Measurements from ENCODE around the gene RPUSD3. TPM values are rescaled to one million over a fixed set of nuclear protein-coding genes. Genes with fewer than 3 reads are reported as not detected.

RPUSD3 gene
- 32.6 and 39.8 TPM in 2 replicates for total RNA-seq (2014; rRNA removed; shearing (Covaris generic))
- 37.4 and 38.3 TPM in 2 replicates for polyA plus RNA-seq (2016; fragmentation: Nextera tagmentation; extraction: Ambion mirVana)

- in situ Hi-C loops (cut with MboI): no loop called here
- peak; percentile 96 for DNase-seq
- Histone ChIP-seq H3K9me2 (ENCODE audit: insufficient read depth) (no peaks in the 10 kb centered on the region), H3K4me2 (ENCODE audit: unreplicated experiment) (peak within 1 kb of the TSS; percentile 80), H3K9me3 (ENCODE audit: low read depth) (no peaks in the 10 kb centered on the region), H3K27me3 (replicated peaks; ENCODE audit: insufficient read depth) (no peaks in the 10 kb centered on the region), H3K4me1 (ENCODE audit: insufficient read depth) (no peaks in the 10 kb centered on the region), H3K27ac (peak within 1 kb of the TSS; percentile 48), H3F3A (ENCODE audit: insufficient read depth) (no peaks in the 10 kb centered on the region; the same call in 1 of the 2 replicates), H2AFZ (peak within 1 kb of the TSS; percentile 94), H3K9ac (peak within 1 kb of the TSS; percentile 78), H3K79me2 (ENCODE audit: insufficient read depth) (peaks cover 13% of the 10 kb centered on the region), H4K20me1 (ENCODE audit: insufficient read depth) (no peaks in the 10 kb centered on the region), H3K36me3 (ENCODE audit: low read depth) (peaks cover 13% of the 10 kb centered on the region; the same call in 1 of the 2 replicates), H3K4me3 (peak within 1 kb of the TSS; percentile 82)
- TF ChIP-seq EZH2 (IDR thresholded peaks at IDR 0.05; ENCODE audit: insufficient read depth, poor library complexity, severe bottlenecking) (no peak), EZH2phosphoT487 (IDR thresholded peaks at IDR 0.05; ENCODE audit: insufficient read depth, low read depth) (no peak)
- 1% methylated on average over 42 of the region's 42 CpGs for WGBS, 2 experiments (ENCODE audit: low coverage in 1 of 2, low lambda C conversion rate in 2 of 2, missing lambda C conversion rate in 2 of 2)
Observed at GRCh38 chr3:9843715-9844438, at the start of gene RPUSD3. TSS of gene RPUSD3 (minus strand) at chr3:9844008. CDS start at chr3:9843990, 18 bp downstream.

- no peaks in the 10 kb centered on the region for H3K27me3 ChIP-seq (replicated peaks; ENCODE audit: insufficient read depth)
- no peak for TF ChIP-seq EZH2 (IDR thresholded peaks at IDR 0.05; ENCODE audit: insufficient read depth, poor library complexity, severe bottlenecking)
- no peak for TF ChIP-seq EZH2phosphoT487 (IDR thresholded peaks at IDR 0.05; ENCODE audit: insufficient read depth, low read depth)
- WGBS, 2 experiments (ENCODE audit: low coverage in 1 of 2, low lambda C conversion rate in 2 of 2, missing lambda C conversion rate in 2 of 2): 6 to 8% methylated on average over 12 of the region's 12 CpGs
- peak overlapping the region; percentile 83 for H3K4me3 ChIP-seq
- no peaks in the 10 kb centered on the region for H4K20me1 ChIP-seq (ENCODE audit: insufficient read depth)
- peak overlapping the region; percentile 83 for H3K4me2 ChIP-seq (ENCODE audit: unreplicated experiment)
- in situ Hi-C loops (cut with MboI): no loop called here
- H3K27ac ChIP-seq: peak overlapping the region; percentile 64
- H3K9ac ChIP-seq: peak overlapping the region; percentile 95
- no peaks in the 10 kb centered on the region for H3K9me2 ChIP-seq (ENCODE audit: insufficient read depth)
- peaks cover 12% of the 10 kb centered on the region for H3K4me1 ChIP-seq (ENCODE audit: insufficient read depth)
- DNase-seq: no peak
- H3F3A ChIP-seq (ENCODE audit: insufficient read depth): peaks cover 24% of the 10 kb centered on the region
- peaks cover 14% of the 10 kb centered on the region for H3K36me3 ChIP-seq (ENCODE audit: low read depth)
- peak overlapping the region; percentile 91 for H2AFZ ChIP-seq
- no peaks in the 10 kb centered on the region for H3K9me3 ChIP-seq (ENCODE audit: low read depth)
- peaks cover 35% of the 10 kb centered on the region for H3K79me2 ChIP-seq (ENCODE audit: insufficient read depth)
Observed at GRCh38 chr3:9891072-9891622, 47.3 kb upstream of the RPUSD3 start.

- Histone ChIP-seq H3K9me3 (ENCODE audit: low read depth) (no peaks in the 10 kb centered on the region), H3F3A (ENCODE audit: insufficient read depth) (peaks cover 24% of the 10 kb centered on the region), H3K4me3 (peak within 1 kb of the TSS; percentile 83), H3K27ac (peak within 1 kb of the TSS; percentile 64), H4K20me1 (ENCODE audit: insufficient read depth) (no peaks in the 10 kb centered on the region), H3K9ac (peak within 1 kb of the TSS; percentile 95), H3K79me2 (ENCODE audit: insufficient read depth) (peaks cover 29% of the 10 kb centered on the region), H3K36me3 (ENCODE audit: low read depth) (peaks cover 14% of the 10 kb centered on the region), H3K4me2 (ENCODE audit: unreplicated experiment) (peak within 1 kb of the TSS; percentile 83), H3K27me3 (replicated peaks; ENCODE audit: insufficient read depth) (no peaks in the 10 kb centered on the region), H2AFZ (peak within 1 kb of the TSS; percentile 91), H3K4me1 (ENCODE audit: insufficient read depth) (peaks cover 12% of the 10 kb centered on the region), H3K9me2 (ENCODE audit: insufficient read depth) (no peaks in the 10 kb centered on the region)
- WGBS, 2 experiments (ENCODE audit: low coverage in 1 of 2, low lambda C conversion rate in 2 of 2, missing lambda C conversion rate in 2 of 2): 1 to 3% methylated on average over 26 to 45 of the region's 62 CpGs
- DNase-seq: peak; percentile 93
- in situ Hi-C loops (cut with MboI): no loop called here
- TF ChIP-seq EZH2phosphoT487 (IDR thresholded peaks at IDR 0.05; ENCODE audit: insufficient read depth, low read depth) (no peak), EZH2 (IDR thresholded peaks at IDR 0.05; ENCODE audit: insufficient read depth, poor library complexity, severe bottlenecking) (no peak)
Observed at GRCh38 chr3:9890249-9891071, 46.7 kb upstream of the RPUSD3 start, which contains the start of gene JAGN1. TSS of gene JAGN1 (plus strand) at chr3:9890610. CDS start at chr3:9890723, 113 bp downstream.

- no peak overlapping the region for H3K4me3 ChIP-seq
- peaks cover 18% of the 10 kb centered on the region for H3K4me1 ChIP-seq (ENCODE audit: insufficient read depth)
- H3K79me2 ChIP-seq (ENCODE audit: insufficient read depth): peaks cover 23% of the 10 kb centered on the region
- no peak for DNase-seq
- WGBS, 2 experiments (ENCODE audit: low coverage in 1 of 2, low lambda C conversion rate in 2 of 2, missing lambda C conversion rate in 2 of 2): 57 to 61% methylated on average over 5 of the region's 5 CpGs
- in situ Hi-C loops (cut with MboI): no loop called here
- H3K4me2 ChIP-seq (ENCODE audit: unreplicated experiment): no peak overlapping the region
- H3F3A ChIP-seq (ENCODE audit: insufficient read depth): peaks cover 27% of the 10 kb centered on the region
- no peak overlapping the region for H3K9ac ChIP-seq
- no peaks in the 10 kb centered on the region for H3K9me2 ChIP-seq (ENCODE audit: insufficient read depth)
- peaks cover 8% of the 10 kb centered on the region for H3K36me3 ChIP-seq (ENCODE audit: low read depth)
- TF ChIP-seq EZH2phosphoT487 (IDR thresholded peaks at IDR 0.05; ENCODE audit: insufficient read depth, low read depth) (no peak), EZH2 (IDR thresholded peaks at IDR 0.05; ENCODE audit: insufficient read depth, poor library complexity, severe bottlenecking) (no peak)
- no peaks in the 10 kb centered on the region for H3K27me3 ChIP-seq (replicated peaks; ENCODE audit: insufficient read depth)
- H3K27ac ChIP-seq: no peak overlapping the region
- H4K20me1 ChIP-seq (ENCODE audit: insufficient read depth): no peaks in the 10 kb centered on the region
- H3K9me3 ChIP-seq (ENCODE audit: low read depth): no peaks in the 10 kb centered on the region
- H2AFZ ChIP-seq: peak overlapping the region; percentile 91; the same call in 1 of the 2 replicates
Observed at GRCh38 chr3:9889405-9889804, 45.6 kb upstream of the RPUSD3 start.

Data from GM23248 (cell line).